Liver (tissue), 9 donors: ENCODE measurements around the gene RBM45. TPM values are rescaled to one million over a fixed set of nuclear protein-coding genes. Genes with fewer than 3 reads are reported as not detected.
"Not testable (repeated sequence)": the region's sequence is repeated elsewhere in the genome, so short reads cannot be mapped to it uniquely, and the experiment has no call there.

ENCODE experiments used
- DNase-seq: peaks from one replicate; pipeline ENCODE4 v3.0.0-alpha.2; 2017; ENCODE audit warnings: low spot score
- H3K27ac ChIP-seq, 2 donors: one replicate each; pipeline ENCODE4 v1.7.0; 2013; ENCODE audit warnings: inconsistent platforms in 2 of 2, low read length in 2 of 2, control low read depth in 1 of 2, low read depth in 1 of 2, mild to moderate bottlenecking in 1 of 2
- H3K27me3 ChIP-seq, 4 donors: one replicate each; pipeline versions ENCODE4 v1.6.1 to v1.7.0; 2013; ENCODE audit warnings: low read length in 3 of 4, inconsistent platforms in 1 of 4, mild to moderate bottlenecking in 1 of 4, moderate library complexity in 1 of 4; ENCODE audit not compliant: control insufficient read depth in 4 of 4, insufficient read depth in 4 of 4
- H3K36me3 ChIP-seq, 4 donors: one replicate each; pipeline versions ENCODE4 v1.6.1 to v1.7.0; 2013; ENCODE audit warnings: low read length in 3 of 4, mild to moderate bottlenecking in 3 of 4, low read depth in 1 of 4, moderate library complexity in 1 of 4; ENCODE audit not compliant: control insufficient read depth in 4 of 4, insufficient read depth in 3 of 4
- H3K4me1 ChIP-seq, 4 donors: one replicate each; pipeline versions ENCODE4 v1.6.1 to v1.7.0; 2013; ENCODE audit warnings: low read length in 3 of 4, mild to moderate bottlenecking in 3 of 4, moderate library complexity in 1 of 4; ENCODE audit not compliant: control insufficient read depth in 4 of 4, insufficient read depth in 4 of 4
- H3K4me3 ChIP-seq, 3 donors: one replicate each; pipeline versions ENCODE4 v1.6.1 to v1.7.0; 2013; ENCODE audit warnings: low read length in 3 of 3, control low read depth in 1 of 3, low read depth in 1 of 3, mild to moderate bottlenecking in 1 of 3
- H3K9ac ChIP-seq, 2 donors: one replicate each; pipeline ENCODE4 v1.7.0; 2013; ENCODE audit warnings: low read length in 2 of 2, mild to moderate bottlenecking in 2 of 2, moderate library complexity in 2 of 2, control low read depth in 1 of 2, low read depth in 1 of 2
- H3K9me3 ChIP-seq, 4 donors: one replicate each; pipeline versions ENCODE4 v1.6.1 to v1.7.0; 2013; ENCODE audit warnings: low read length in 3 of 4; ENCODE audit not compliant: control insufficient read depth in 4 of 4
- EGR1 ChIP-seq, 2 donors: IDR thresholded peaks; 2 replicates each; pipeline ENCODE4 v1.6.1; 2016 to 2018; ENCODE audit warnings: antibody characterized with exemption in 2 of 2, low read depth in 2 of 2
- FOXA1 ChIP-seq: IDR thresholded peaks from 2 replicates; pipeline ENCODE4 v1.6.1; 2016; ENCODE audit warnings: antibody characterized with exemption
- FOXA2 ChIP-seq: IDR thresholded peaks from 2 replicates; pipeline ENCODE4 v1.6.1; 2016; ENCODE audit warnings: antibody characterized with exemption
- HNF4G ChIP-seq: IDR thresholded peaks from 2 replicates; pipeline ENCODE4 v1.6.1; 2016; ENCODE audit warnings: antibody characterized with exemption
- NR2F2 ChIP-seq: IDR thresholded peaks from 2 replicates; pipeline ENCODE4 v1.6.1; 2016; ENCODE audit warnings: antibody characterized with exemption
- RAD21 ChIP-seq, 2 donors: IDR thresholded peaks; 2 replicates each; pipeline ENCODE4 v1.6.1; 2016; ENCODE audit warnings: antibody characterized with exemption in 2 of 2, mild to moderate bottlenecking in 2 of 2
- RXRA ChIP-seq, 2 donors: IDR thresholded peaks; 2 replicates each; pipeline ENCODE4 v1.6.1; 2017 to 2018; ENCODE audit warnings: antibody characterized with exemption in 2 of 2, mild to moderate bottlenecking in 1 of 2
- SP1 ChIP-seq: IDR thresholded peaks from 2 replicates; pipeline ENCODE4 v1.6.1; 2018; ENCODE audit warnings: antibody characterized with exemption, mild to moderate bottlenecking
- YY1 ChIP-seq: IDR thresholded peaks from 2 replicates; pipeline ENCODE4 v1.6.1; 2016; ENCODE audit warnings: antibody characterized with exemption, mild to moderate bottlenecking
- WGBS: extraction: QIAGEN DNeasy Blood & Tissue Kit; methylation state at CpG from one replicate; pipeline ENCODE4 v1.1.7; 2013; 5-methylcytosine and 5-hydroxymethylcytosine counted together
- polyA plus RNA-seq, 2 donors: library from polyadenylated mRNA; stranded (reverse) in 1 of 2; unstranded in 1 of 2; fragments of 200-250 nt in 1 of 2; fragments of >200 nt in 1 of 2; fragmentation: Nextera tagmentation in 1 of 2; extraction: Ambion mirVana in 1 of 2; gene quantifications; one replicate each; pipeline versions ENCODE4 v1.2.1 to v1.2.3, GENCODE V29; 2013 to 2015
- total RNA-seq, 2 donors: library from RNA; depleted of rRNA; stranded (reverse); fragments of >200 nt; gene quantifications; one replicate each; pipeline ENCODE4 v1.2.3, GENCODE V29; 2014
- TF ChIP-seq, protein P1 (sequence below): IDR thresholded peaks from 2 replicates; pipeline ENCODE4 v1.6.1; 2016; ENCODE audit warnings: antibody characterized with exemption
- TF ChIP-seq, protein P2 (sequence below): IDR thresholded peaks from 2 replicates; pipeline ENCODE4 v1.6.1; 2016; ENCODE audit warnings: antibody characterized with exemption, mild to moderate bottlenecking
- TF ChIP-seq, protein P3 (sequence below): IDR thresholded peaks from 2 replicates; pipeline ENCODE4 v1.6.1; 2016; ENCODE audit warnings: antibody characterized with exemption
- TF ChIP-seq, protein P4 (sequence below): fragments of 150-350 bp; IDR thresholded peaks from 2 replicates; pipeline ENCODE4 v1.5.1; 2017; ENCODE audit warnings: improper control_type of control experiment, low read depth, low read length; ENCODE audit not compliant: missing input control
- donor health status: healthy.
- donor health status: healthy.
- donor health status: healthy.
- donor health status: healthy.
- donor health status: healthy.

RBM45 gene
- total and polyA plus RNA-seq, 4 donors = 4.2 to 11.4 (median 6.8) TPM

DNA sequence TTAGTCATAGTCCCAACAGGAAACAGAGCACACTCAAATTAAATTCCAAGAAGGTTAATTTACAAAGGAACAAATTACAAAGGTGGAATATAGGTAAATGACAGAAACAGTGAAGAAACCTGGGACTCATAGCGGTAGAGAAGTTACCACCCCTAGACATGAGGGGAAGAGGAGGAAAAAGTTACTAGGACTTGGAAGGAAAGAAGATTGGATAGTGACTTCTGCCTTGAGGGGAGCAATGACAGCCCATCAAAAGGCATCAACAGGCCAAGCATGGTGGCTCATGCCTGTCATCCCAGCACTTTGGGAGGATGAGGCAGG, 37.3 kb upstream of the RBM45 start (continued):
- TF ChIP-seq, protein P1, sequence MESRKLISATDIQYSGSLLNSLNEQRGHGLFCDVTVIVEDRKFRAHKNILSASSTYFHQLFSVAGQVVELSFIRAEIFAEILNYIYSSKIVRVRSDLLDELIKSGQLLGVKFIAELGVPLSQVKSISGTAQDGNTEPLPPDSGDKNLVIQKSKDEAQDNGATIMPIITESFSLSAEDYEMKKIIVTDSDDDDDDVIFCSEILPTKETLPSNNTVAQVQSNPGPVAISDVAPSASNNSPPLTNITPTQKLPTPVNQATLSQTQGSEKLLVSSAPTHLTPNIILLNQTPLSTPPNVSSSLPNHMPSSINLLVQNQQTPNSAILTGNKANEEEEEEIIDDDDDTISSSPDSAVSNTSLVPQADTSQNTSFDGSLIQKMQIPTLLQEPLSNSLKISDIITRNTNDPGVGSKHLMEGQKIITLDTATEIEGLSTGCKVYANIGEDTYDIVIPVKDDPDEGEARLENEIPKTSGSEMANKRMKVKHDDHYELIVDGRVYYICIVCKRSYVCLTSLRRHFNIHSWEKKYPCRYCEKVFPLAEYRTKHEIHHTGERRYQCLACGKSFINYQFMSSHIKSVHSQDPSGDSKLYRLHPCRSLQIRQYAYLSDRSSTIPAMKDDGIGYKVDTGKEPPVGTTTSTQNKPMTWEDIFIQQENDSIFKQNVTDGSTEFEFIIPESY = no peak
- TF ChIP-seq HNF4G = no peak

DNA sequence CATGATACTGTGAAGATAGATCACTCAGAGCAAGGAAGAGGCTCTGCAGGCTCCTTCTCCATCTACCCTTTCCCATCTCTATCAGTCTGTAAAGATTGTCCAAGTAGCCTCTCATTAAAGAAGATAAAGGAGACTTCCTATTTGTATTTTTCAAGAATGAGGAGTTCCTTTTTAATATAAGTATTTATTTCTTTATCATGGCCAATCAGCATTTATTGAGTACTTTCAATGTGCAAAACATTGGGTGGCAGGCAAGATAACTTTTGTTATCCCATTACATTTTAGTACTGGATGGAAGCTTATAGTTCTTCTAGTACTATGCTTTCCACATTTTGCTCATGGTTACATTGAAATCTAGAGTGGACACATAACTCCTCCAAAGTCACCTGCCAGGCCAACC, 36.1 kb upstream of the RBM45 start:
- Histone ChIP-seq H3K36me3 (no peaks in the 10 kb centered on the region), H3K27me3 (no peaks in the 10 kb centered on the region), H3K4me3 (no peak overlapping the region), H3K9me3 (no peaks in the 10 kb centered on the region), H3K4me1 (peaks cover 2 to 26% (median 8%) of the 10 kb centered on the region in 4 donors), H3K27ac (no peak overlapping the region), H3K9ac (no peak overlapping the region)
- no peak for DNase-seq
- no peak for TF ChIP-seq FOXA1
- TF ChIP-seq, protein P2, sequence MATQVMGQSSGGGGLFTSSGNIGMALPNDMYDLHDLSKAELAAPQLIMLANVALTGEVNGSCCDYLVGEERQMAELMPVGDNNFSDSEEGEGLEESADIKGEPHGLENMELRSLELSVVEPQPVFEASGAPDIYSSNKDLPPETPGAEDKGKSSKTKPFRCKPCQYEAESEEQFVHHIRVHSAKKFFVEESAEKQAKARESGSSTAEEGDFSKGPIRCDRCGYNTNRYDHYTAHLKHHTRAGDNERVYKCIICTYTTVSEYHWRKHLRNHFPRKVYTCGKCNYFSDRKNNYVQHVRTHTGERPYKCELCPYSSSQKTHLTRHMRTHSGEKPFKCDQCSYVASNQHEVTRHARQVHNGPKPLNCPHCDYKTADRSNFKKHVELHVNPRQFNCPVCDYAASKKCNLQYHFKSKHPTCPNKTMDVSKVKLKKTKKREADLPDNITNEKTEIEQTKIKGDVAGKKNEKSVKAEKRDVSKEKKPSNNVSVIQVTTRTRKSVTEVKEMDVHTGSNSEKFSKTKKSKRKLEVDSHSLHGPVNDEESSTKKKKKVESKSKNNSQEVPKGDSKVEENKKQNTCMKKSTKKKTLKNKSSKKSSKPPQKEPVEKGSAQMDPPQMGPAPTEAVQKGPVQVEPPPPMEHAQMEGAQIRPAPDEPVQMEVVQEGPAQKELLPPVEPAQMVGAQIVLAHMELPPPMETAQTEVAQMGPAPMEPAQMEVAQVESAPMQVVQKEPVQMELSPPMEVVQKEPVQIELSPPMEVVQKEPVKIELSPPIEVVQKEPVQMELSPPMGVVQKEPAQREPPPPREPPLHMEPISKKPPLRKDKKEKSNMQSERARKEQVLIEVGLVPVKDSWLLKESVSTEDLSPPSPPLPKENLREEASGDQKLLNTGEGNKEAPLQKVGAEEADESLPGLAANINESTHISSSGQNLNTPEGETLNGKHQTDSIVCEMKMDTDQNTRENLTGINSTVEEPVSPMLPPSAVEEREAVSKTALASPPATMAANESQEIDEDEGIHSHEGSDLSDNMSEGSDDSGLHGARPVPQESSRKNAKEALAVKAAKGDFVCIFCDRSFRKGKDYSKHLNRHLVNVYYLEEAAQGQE = no peak
- no peak for TF ChIP-seq NR2F2
- TF ChIP-seq RXRA (IDR thresholded peaks at IDR 0.05) = no peak
- no peak for TF ChIP-seq HNF4G
- no peak for TF ChIP-seq FOXA2
- no peak for TF ChIP-seq RAD21 (IDR thresholded peaks at IDR 0.05)
- TF ChIP-seq EGR1 (IDR thresholded peaks at IDR 0.05; ENCODE audit: low read depth in 2 of 2) = no peak
- TF ChIP-seq YY1 = no peak
- TF ChIP-seq SP1 = no peak
- TF ChIP-seq, protein P3, sequence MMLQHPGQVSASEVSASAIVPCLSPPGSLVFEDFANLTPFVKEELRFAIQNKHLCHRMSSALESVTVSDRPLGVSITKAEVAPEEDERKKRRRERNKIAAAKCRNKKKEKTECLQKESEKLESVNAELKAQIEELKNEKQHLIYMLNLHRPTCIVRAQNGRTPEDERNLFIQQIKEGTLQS = no peak
- TF ChIP-seq, protein P4, sequence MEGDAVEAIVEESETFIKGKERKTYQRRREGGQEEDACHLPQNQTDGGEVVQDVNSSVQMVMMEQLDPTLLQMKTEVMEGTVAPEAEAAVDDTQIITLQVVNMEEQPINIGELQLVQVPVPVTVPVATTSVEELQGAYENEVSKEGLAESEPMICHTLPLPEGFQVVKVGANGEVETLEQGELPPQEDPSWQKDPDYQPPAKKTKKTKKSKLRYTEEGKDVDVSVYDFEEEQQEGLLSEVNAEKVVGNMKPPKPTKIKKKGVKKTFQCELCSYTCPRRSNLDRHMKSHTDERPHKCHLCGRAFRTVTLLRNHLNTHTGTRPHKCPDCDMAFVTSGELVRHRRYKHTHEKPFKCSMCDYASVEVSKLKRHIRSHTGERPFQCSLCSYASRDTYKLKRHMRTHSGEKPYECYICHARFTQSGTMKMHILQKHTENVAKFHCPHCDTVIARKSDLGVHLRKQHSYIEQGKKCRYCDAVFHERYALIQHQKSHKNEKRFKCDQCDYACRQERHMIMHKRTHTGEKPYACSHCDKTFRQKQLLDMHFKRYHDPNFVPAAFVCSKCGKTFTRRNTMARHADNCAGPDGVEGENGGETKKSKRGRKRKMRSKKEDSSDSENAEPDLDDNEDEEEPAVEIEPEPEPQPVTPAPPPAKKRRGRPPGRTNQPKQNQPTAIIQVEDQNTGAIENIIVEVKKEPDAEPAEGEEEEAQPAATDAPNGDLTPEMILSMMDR = no peak

DNA sequence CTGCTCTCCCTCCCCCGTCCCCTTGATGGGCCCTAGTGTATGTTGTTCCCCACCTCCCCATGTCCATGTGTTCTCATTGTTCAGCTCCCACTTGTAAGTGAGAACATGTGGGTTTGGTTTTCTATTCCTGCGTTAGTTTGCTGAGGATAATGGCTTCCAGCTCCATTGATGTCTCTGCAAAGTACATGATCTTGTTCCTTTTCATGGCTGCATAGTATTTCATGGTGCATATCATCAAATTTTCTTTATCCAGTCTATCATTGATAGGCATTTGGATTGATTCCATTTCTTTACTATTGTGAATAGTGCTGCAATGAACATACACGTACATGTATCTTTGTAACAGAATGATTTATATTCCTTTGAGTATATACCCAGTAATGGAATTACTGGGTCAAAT, 33.0 kb upstream of the RBM45 start:
- not testable (repeated sequence) for H3K9ac ChIP-seq, H3K4me1 ChIP-seq, DNase-seq, H3K27me3 ChIP-seq, H3K4me3 ChIP-seq, H3K9me3 ChIP-seq, H3K27ac ChIP-seq, H3K36me3 ChIP-seq
- WGBS = 82% methylated on average over 3 of the region's 3 CpGs
